ENCODE results near the gene NHEJ1.

Gene NHEJ1

GRCh38 chr2:219171231-219171651 lies 10.6 kb upstream of the NHEJ1 start:
- no peak for DNase-seq (ENCODE audit: low read depth)
- peak; percentile 44; the same call in 1 of the 2 replicates for TF ChIP-seq CTCF (IDR thresholded peaks at IDR 0.05; ENCODE audit: control insufficient read depth, extremely low read depth, insufficient read depth)
- H3K4me3 ChIP-seq (ENCODE audit: low read depth, low read length) = no peak overlapping the region

- no peak for DNase-seq (ENCODE audit: low read depth)
- TF ChIP-seq CTCF (IDR thresholded peaks at IDR 0.05; ENCODE audit: control insufficient read depth, extremely low read depth, insufficient read depth) = no peak
These were observed 9.5 kb upstream of the NHEJ1 start, which contains the start of gene SLC23A3 for GRCh38 chr2:219169930-219170654. TSS of gene SLC23A3 (minus strand) at chr2:219170029. CDS start at chr2:219169984, 45 bp downstream.

GRCh38 chr2:219168932-219169331 lies 8.3 kb upstream of the NHEJ1 start:
- H3K4me3 ChIP-seq (ENCODE audit: low read depth, low read length) = no peak overlapping the region
- no peak for TF ChIP-seq CTCF (IDR thresholded peaks at IDR 0.05; ENCODE audit: control insufficient read depth, extremely low read depth, insufficient read depth)
- DNase-seq (ENCODE audit: low read depth) = no peak

More at GRCh38 chr2:219169930-219170654, 9.5 kb upstream of the NHEJ1 start, which contains the start of gene SLC23A3:
- no peak within 1 kb of the TSS for H3K4me3 ChIP-seq (ENCODE audit: low read depth, low read length)

- no peak for DNase-seq (ENCODE audit: low read depth)
- H3K4me3 ChIP-seq (ENCODE audit: low read depth, low read length) = no peak overlapping the region
- no peak for TF ChIP-seq CTCF (IDR thresholded peaks at IDR 0.05; ENCODE audit: control insufficient read depth, extremely low read depth, insufficient read depth)
These were observed 7.9 kb upstream of the NHEJ1 start for GRCh38 chr2:219168526-219168925.

- no peak for TF ChIP-seq CTCF (IDR thresholded peaks at IDR 0.05; ENCODE audit: control insufficient read depth, extremely low read depth, insufficient read depth)
- no peak for DNase-seq (ENCODE audit: low read depth)
- H3K4me3 ChIP-seq (ENCODE audit: low read depth, low read length) = no peak overlapping the region
These were observed 7.4 kb upstream of the NHEJ1 start for GRCh38 chr2:219167997-219168396.

GRCh38 chr2:219165058-219165911 lies 4.7 kb upstream of the NHEJ1 start:
- no peak overlapping the region for H3K4me3 ChIP-seq (ENCODE audit: low read depth, low read length)
- TF ChIP-seq CTCF (IDR thresholded peaks at IDR 0.05; ENCODE audit: control insufficient read depth, extremely low read depth, insufficient read depth) = no peak
- DNase-seq (ENCODE audit: low read depth) = no peak

Data from LNCaP clone FGC (cell line).